SKM-1 treated with dmso at 0.1 percent for 144 hours (cell line): ENCODE measurements around the gene GLCE.

Experiments used
- DNase-seq: peaks from one replicate; lab custom pipeline; 2025; ENCODE audit not compliant: unreplicated experiment; lab: John Stamatoyannopoulos, UW

The GLCE gene

DNA sequence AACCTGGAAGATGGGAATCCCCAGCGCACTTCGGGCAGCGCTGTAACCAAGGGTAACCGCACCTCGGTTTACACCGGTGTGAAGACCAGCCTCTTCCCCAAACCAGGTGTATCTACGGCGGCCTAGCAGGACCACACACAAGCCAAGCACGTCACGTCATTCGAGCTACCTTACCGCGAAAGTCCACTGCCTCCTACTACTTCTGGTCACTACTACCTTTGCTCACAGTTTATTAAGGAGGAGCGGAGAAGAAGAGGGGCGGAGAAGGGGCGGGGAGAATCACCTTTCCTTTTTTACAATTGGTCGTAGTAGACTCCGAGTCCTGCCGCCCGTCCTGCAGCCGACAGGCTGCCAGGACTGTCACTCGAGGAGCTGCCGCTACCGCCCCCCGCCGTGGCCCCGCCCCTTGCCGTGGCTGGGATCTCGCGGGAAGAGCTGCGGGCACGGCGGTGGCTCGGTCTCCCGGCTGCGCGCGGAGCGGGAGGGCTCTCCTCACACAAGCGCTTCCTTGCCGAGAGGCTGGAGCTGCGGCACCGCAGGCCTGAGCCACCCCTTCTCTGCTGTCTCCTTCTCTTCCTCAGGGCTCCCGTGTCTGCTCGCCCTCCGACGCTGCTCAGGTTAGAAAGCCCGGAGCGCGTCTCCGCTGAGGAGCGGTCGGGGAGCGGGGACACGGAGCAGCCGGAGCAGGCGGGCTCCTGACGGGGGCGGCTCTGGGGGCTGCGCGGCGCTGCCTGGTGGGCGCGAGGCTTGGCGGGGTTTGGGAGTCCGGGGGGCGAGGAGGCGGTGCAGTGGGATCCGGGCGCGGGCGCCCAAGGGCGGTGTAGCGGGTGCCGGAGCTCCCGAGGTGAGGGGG is at the start of gene GLCE:
GLCE (plus strand) TSS at position 495 of the 853 bp plus-strand sequence. CDS start 95,172 bp downstream, outside the sequence.
- DNase-seq = peak; percentile 95

GRCh38 chr15:69114331-69114928 is 46.0 kb upstream of the GLCE start:
- no peak for DNase-seq

- DNase-seq = no peak
Observed at GRCh38 chr15:69115031-69115430, 45.4 kb upstream of the GLCE start.

DNA sequence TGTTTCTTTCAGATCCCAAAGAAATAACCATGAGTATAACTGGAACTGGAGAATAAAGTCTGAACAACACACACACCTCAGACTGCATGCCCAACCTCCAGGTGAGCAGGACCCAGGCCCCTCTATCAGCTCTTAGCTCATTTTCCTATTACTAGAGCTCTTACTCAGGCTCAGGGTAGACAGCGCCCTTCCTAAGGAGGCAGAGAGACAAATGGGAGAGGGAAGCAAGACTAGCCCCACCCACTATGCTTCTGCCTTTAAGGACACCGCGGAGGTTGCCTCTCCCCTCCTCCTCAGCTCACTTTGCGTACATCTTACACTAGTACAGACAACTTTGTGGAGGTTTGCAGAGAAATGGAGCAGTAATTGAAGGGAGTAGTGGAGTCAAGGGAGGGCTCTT is 44.0 kb upstream of the GLCE start:
- DNase-seq = no peak

DNA sequence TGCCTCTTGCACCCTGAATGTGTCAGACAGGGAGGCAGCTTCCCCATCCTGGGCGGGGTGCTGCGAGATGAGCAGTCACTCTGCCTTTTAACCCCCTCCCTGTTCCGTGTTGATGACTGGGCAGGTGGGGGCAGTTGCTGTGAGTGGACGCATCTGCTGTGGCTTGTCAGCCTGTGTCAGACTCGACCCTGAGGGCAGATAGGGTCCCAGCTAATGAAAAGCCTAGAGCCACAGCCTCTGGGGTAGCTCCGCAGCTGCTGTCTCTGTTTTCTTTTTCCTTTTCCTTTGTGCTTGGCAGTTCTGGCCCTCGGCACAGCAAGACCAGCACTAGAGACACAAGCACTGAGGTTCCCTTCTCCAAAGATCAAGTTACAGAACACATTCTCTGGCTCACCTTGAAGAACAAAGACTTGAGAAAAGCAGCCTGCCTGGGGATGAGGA is 43.0 kb upstream of the GLCE start:
- no peak for DNase-seq

- DNase-seq = no peak
Observed at GRCh38 chr15:69118089-69118488, 42.3 kb upstream of the GLCE start.

- no peak for DNase-seq
Observed at GRCh38 chr15:69119001-69119400, 41.4 kb upstream of the GLCE start.

GRCh38 chr15:69119683-69120395 is 40.6 kb upstream of the GLCE start:
- DNase-seq = no peak

DNA sequence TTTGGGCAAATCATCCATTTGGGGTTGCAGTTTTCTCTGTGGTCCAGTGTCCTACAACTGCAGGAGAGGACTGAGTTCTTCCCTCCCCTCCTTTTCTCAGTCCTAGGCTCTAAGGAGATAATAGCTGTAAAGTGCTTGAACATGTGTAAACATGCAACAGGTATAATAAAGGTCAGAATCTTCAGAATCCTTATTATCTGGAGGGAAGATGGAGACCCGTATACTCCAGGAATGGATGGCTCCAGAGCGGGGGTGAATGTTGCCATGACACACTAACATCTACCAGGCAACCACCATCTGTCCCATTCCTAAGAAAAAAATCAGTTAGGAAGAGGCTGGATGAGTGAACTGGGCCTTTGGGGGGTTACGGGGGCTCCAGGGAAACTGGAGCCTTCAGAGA is 39.7 kb upstream of the GLCE start:
- no peak for DNase-seq

DNA sequence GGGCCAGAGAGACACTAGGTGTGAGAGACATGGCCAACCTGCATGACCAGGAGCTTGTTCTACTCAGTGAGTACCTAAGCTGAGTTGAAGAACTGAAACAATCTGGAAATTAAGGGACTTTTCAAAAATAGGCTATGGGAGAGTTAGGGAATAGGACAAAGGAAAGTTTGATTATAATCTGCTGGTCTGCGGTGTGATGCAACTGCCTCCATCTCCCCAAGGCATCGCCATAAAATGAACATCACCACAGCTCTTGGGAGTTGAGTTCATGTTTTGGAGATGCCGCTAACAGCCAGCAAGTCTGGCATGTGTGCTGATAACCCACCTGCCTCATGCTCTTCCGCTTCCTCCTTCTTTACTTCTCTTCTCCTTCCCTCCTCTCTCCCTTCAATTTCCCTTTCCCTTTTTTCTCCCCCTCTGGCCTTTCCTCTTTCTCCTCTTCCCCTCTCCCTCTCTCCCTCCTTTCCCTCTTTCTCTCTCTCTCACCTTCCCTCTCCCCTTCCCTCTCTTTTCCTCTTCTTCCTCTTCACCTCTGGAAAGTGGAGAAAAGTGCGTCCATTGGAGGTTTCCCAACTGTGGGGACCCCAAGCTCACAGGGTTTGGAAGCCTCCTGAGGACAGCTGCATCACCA is 39.1 kb upstream of the GLCE start:
- no peak for DNase-seq

DNA sequence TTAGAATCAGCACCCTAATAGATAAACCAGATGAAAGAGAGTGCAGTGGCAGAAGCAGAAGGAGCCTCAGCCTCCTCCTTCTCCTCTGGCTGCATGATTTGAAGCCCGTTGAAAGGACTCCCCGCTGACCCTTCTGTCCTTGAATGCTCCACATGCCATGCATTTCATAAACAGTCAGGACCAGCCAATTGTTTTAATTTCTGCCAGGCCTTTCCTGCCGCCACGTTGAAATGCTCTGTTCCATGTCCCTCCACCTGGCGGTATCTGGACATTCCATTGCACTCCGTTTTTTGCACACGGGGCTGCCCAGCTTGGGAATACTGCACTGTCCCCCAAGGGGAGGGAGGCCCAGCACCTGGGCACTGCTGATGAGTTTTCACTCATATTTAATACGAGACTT is 35.2 kb upstream of the GLCE start:
- DNase-seq = no peak

DNA sequence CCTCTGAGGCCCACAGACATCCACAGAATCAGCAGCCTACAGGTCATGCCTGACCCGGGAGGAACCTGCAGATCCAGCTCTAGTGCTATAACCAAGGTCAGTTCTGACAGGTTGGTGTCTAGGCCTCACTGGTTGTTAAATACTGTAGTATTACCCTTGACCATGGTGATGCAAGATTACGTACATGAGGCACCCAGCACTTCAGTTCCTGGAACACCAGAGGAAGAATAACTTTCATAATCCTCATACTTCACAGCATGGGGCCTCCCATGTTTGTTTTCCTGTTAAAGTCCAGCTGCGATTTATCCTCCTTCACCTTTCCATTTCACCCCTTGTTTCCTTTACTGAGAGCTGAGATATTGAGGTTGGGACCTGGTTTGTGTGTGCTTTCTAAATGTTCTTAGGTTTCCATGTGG is 34.4 kb upstream of the GLCE start:
- peak; percentile 57 for DNase-seq

GRCh38 chr15:69127306-69127705 is 33.1 kb upstream of the GLCE start:
- DNase-seq = no peak

- no peak for DNase-seq
Observed at GRCh38 chr15:69128667-69129311, 31.6 kb upstream of the GLCE start.

- DNase-seq = peak; percentile 70
Observed at GRCh38 chr15:69131362-69132220, 28.8 kb upstream of the GLCE start.

DNA sequence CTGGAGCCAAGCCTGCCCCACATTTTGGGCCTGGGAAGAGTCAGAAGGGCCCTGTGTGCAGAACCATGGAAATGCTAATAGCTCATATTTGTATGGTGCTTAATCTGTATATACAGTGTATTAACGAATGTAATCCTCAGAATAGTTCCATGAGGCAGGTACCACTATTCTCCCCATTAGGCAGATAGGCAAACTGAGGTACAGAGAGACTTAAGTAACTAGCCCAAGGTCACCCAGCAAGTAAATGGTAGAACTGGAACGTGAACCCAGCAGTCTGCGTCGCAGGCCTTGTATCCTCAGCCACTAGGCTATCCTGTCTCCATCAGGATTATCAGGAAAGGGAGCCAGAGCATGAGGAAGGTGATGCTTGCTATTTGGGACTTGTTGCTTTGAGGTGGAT is 28.0 kb upstream of the GLCE start:
- no peak for DNase-seq

DNA sequence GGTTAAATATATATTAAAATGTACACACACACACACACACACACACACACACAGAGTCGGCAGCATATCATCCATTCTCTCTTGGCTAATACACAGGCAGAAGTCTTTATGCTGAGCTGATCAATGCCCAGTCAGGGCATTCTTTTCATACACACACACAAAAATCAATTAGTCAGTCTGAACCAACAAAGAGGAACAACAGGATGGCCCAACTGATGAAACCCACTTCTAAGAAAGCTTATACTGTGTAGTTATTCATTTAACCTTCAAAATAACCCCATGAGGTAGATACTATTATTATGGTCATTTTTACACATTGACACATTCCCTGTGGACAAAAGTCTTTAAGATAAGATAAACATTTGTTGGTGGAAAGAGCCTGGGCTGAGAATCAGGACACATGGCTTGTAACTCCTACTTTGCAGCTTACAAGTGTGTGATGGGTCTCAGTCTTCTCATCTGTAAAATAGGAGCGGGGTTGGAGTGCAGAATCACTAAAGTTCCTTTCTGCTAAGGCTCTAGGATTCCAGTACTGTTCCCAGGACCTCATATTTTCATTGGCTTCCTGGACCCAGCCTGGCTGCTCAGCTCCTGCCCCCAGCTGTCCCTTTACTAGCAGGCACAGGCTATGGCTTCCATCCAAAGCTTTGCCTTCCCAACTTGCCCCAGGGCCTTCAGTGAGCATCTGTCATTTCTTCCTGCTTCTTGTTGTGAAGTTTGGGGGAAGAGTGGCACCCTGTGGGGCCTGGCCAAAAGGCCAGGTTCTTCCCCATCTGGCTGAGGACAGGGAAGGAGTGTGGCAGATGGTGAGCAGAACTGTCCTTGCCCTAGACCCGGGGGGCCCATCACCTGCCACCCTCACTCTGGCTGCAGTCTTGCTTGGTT is 27.2 kb upstream of the GLCE start:
- no peak for DNase-seq

DNA sequence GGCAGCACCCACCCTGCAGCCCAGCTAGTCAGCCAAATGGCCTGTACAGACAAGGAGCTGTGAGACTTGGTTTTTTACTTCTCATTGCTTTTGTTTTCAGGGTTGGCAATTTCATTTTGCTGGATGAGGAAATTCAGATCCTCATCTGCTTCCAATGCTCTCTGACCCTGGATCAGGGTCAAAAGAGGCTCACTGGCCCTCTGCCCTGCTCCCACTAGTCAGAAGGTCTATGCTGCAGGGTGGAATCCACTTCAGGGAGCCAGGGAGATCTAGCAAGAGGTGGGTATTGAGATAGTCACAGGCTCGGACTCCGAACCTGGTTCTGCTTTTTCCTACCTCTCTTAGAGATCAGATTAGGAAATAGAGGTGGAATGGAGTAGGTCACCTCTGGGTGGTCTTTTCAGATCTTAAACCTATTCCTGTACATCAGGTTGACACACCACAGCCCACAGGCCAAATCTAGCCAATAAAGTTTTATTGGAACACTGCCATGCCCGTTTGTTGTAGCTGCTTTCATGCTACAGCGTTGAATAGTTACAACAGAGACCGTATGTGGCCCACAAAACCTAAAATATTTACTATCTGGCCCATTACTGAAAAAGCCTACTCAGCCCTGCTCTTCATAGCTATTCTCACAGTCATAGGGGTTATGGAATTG is 26.4 kb upstream of the GLCE start:
- no peak for DNase-seq
